Left renal cortex interstitium (tissue), 4 donors: ENCODE data around the gene NOM1. TPM values are rescaled to one million over a fixed set of nuclear protein-coding genes. Genes with fewer than 3 reads are reported as not detected.
"Not testable (repeated sequence)": the region's sequence is repeated elsewhere in the genome, so short reads cannot be mapped to it uniquely, and the experiment has no call there.

Experiments used
- DNase-seq, 4 donors: peaks; one replicate each; pipeline ENCODE4 v3.0.0-alpha.2; 2013; ENCODE audit warnings: low read depth in 4 of 4, low spot score in 2 of 4, missing footprints in 1 of 4
- polyA plus RNA-seq, 4 donors: library from polyadenylated mRNA; unstranded; fragments of 120-200 nt; gene quantifications; one replicate each; pipeline ENCODE4 v1.2.1, GENCODE V29; 2013; ENCODE audit not compliant: insufficient read length in 4 of 4

NOM1 gene
- polyA plus RNA-seq, 4 donors, result 13.7 to 34.4 (median 23.6) TPM

- no peak for DNase-seq
Measured at GRCh38 chr7:156940421-156941122, 8.9 kb upstream of the NOM1 start.

GRCh38 chr7:156941393-156942182, 7.9 kb upstream of the NOM1 start:
- no peak for DNase-seq

GRCh38 chr7:156942708-156943090, 6.8 kb upstream of the NOM1 start:
- no peak for DNase-seq

GRCh38 chr7:156943091-156944041, 6.1 kb upstream of the NOM1 start:
- no peak for DNase-seq

GRCh38 chr7:156944876-156945275, 4.6 kb upstream of the NOM1 start:
- no peak for DNase-seq

- DNase-seq, result no peak
Measured at GRCh38 chr7:156947120-156947843, 2.2 kb upstream of the NOM1 start.

- no peak for DNase-seq
Measured at GRCh38 chr7:156948361-156948760, 1.2 kb upstream of the NOM1 start.

GRCh38 chr7:156950381-156950858, 908 bp downstream of the NOM1 start:
- no peak for DNase-seq

- DNase-seq, result not testable (repeated sequence)
Measured at GRCh38 chr7:156953215-156953614, 3.7 kb downstream of the NOM1 start.

GRCh38 chr7:156954941-156955340, 5.4 kb downstream of the NOM1 start:
- DNase-seq, result no peak

GRCh38 chr7:156956727-156957126, 7.2 kb downstream of the NOM1 start:
- DNase-seq, result no peak

GRCh38 chr7:156962145-156962544, 12.6 kb downstream of the NOM1 start:
- DNase-seq, result no peak

GRCh38 chr7:156962897-156963296, 13.4 kb downstream of the NOM1 start:
- no peak for DNase-seq

- DNase-seq, result no peak
Measured at GRCh38 chr7:156963472-156963871, 14.0 kb downstream of the NOM1 start.

- DNase-seq, result no peak
Measured at GRCh38 chr7:156964971-156965370, 15.5 kb downstream of the NOM1 start.

GRCh38 chr7:156966387-156966786, 16.9 kb downstream of the NOM1 start:
- DNase-seq, result no peak

- no peak for DNase-seq
Measured at GRCh38 chr7:156968183-156968582, 18.7 kb downstream of the NOM1 start.

- DNase-seq, result no peak
Measured at GRCh38 chr7:156969972-156970420, 20.5 kb downstream of the NOM1 start.

GRCh38 chr7:156975620-156976019, 26.1 kb downstream of the NOM1 start:
- no peak for DNase-seq

GRCh38 chr7:156979007-156979606, 29.6 kb downstream of the NOM1 start:
- no peak for DNase-seq
